NCI-H510A (cell line): Measurements from ENCODE around the gene GFRA1.
A peak's percentile ranks its signal among the peaks of the same experiment; 100 is the strongest.

Experiments
- DNase-seq: peaks from one replicate; lab custom pipeline; 2025; lab: John Stamatoyannopoulos, UW

GFRA1 gene

DNA sequence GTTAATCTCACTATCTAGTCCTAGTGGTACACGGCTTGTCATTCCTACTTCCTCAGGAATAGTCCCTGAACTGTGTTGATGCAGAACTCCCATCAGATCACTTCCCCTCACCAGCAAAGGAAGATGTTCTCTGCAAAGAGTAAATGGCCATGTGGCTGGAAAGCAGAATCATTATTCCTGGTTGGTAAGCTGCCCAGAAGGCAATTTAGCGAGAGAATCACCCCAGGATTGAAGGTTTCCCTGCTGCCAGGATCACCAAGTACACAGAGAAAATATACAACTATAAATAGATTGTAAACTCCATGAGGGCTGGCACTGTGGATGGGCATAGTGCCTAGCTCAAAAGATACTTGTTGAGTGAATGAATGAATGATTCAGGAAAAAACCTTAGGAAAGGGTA, 115.0 kb downstream of the GFRA1 start:
- DNase-seq = no peak

DNA sequence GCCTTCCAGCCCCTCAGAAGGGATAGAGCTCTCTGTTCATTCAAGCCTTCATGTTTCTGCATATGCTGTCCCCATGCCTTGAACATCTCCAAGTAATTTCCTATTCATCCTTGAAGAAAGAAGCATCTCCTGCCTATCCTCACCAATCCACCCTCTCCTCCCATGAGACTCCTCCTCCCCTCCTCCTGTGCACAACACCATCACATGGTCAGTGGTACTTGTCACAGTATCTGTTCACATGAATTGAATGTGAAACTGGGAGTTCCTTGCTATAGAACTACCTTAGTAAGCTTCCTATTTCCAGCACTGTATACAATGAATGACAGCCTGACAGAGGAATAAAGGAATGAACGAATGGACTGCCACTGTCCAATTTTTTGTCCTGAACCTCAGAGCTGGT, 115.5 kb downstream of the GFRA1 start:
- no peak for DNase-seq

DNA sequence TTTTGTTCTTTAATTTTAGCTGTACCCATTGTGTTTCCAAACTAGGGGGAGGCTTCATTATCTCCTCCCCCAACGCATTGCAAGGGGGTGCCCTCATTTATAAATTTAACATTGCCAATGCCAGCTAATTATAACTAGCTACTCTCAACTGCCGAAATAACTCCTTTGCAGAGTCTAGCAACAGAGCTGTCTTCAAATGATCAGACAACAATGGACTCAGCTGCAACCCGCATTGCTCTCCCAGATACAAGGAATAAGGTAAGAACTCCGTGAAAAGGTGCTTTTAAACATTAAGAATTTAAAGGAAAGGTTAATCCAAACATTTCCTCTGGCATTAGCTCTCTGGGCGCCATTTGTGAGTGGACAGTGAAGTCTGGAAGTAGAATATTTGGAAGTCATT, 116.2 kb downstream of the GFRA1 start:
- no peak for DNase-seq

DNA sequence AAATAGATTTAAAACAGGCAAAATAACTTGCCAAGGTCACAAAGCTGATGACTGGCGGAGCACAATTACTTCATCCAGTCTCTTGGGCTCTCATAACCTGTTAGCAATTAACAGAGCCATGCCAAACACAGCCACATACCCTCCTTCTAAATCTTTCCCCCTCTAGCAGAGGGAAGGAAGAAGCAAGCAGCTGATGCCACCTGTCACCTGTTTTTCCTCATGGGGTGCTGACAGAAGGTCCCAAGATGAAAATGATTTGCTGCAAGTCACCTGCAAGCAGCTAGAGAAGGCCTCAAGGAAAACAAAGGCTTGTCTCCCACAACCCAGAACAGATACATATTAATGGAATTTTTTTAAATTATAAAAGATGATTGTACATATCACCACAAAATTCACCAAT, 117.8 kb downstream of the GFRA1 start:
- DNase-seq = no peak

DNA sequence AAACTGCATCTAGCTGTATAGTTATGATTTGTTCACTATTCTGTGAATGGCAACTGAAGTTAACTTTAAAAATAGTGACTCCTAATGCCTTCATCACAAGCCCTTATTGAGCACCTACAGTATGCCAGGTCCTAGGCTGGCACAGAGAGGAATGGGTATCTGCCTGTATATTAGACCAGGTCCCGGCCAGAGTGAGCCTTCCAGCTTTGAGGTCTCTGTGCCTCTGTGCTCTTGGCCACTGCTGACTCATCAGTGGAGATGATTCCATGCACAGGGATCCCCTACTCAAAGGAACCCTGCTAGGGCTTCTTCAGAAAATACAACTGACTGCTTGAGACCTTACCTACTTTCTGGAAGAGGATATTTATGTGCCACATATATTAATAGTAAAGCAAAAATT, 118.4 kb downstream of the GFRA1 start:
- DNase-seq = no peak

DNA sequence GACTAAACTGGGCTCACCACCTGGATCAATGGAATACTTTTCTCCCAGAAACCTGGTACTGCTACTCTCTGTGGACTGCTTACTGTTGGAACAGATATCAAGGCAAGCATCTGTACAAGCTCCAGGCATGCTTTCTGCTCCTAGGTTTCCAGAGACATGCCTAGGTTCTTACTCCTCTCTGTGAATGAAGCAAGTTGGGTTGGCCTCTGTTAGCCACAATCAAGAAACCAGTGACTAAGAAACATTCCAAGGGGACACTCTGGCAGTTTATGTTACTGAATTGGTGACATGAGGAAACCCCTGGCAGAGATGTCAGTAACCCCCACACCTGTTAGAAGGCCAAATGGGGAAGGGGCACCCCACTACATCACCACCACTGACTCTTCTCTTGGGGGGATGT, 121.9 kb downstream of the GFRA1 start:
- DNase-seq = no peak

DNA sequence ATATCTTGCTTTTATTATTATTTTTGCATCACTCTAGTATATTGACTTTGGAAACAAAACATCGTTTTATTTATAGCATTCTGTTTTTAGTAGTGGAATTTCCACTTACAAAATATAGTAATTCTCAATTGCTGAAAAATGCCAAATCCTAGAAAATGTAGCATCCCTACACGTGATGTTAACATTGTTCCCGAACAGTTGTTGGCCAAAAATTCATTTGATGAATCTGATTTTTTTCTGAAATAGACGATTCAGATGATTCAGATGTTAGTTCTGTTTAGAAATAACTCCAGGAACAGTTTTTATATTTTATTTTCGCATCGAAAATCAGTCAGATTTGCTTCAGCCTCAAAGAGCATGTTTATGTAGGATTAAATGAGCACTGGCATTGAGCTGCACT, 122.4 kb downstream of the GFRA1 start:
- DNase-seq = no peak

DNA sequence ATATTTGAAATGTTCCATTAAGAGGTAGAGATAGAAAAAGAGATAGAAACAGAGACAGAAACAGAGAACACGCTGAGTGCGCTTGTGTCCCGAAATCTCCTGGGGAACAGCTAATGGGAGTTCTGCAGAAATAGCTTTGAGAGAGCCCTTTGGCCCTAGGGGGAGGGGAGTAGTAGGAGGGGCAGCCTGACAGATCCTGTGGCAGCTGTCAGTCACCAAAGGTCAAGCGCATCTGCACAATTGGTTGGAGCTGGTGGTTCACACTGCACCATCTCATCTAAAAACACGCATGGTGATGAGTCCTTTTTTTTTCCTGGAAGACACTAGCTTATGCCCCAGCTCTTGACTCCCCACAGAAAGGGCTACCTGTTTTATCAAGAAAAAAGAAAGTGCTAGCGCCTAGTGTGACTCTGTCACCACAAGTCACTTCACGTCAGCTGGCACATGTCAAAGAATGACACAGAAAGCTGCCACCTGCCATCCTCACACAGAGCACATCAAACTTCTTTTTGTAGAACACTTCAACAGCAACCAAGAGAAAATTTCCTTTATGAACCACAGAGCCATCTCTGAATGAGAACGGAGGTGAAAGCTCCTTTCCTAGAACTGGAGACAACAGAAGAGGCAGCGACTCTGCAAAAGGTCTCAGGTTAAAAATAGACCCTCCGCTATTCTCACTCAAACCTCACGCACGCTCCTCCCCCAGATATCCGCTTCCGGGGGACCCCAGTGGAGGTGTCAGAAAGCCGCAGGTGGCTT, 125.7 kb downstream of the GFRA1 start:
- no peak for DNase-seq

DNA sequence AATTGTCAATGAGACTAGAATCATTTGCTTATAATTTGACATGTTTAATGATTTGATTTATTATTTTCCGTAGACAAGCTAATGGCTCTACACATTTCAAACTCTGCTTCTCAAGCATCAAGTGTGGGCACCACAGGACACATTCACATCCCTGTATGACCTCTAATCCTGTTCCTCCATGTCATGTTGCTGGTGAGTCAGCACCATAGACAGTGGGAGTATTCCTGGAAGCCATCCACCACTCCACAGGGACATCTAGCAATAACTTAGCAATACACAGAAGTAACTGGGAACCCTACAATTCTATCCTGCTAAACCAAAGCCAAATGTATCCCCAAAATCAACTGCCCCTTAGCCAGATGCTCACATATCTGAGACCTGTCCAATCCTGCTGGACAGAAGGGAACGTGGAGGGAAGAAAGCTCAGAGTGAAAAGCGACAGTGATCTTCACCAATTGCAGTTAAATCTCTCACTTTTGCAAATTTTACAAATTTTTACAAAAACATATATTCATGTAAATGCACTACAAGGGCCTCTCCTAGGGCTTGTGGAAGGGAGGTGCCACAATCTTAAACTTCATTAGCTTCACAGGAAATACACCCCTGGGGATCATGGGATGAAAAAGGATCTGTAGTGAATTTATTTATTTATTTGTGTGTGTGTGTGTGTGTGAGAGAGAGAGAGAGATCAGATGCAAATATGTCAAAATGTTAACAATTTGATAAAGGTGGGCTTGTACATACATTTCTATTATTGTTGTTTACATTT, 126.5 kb downstream of the GFRA1 start:
- no peak for DNase-seq

DNA sequence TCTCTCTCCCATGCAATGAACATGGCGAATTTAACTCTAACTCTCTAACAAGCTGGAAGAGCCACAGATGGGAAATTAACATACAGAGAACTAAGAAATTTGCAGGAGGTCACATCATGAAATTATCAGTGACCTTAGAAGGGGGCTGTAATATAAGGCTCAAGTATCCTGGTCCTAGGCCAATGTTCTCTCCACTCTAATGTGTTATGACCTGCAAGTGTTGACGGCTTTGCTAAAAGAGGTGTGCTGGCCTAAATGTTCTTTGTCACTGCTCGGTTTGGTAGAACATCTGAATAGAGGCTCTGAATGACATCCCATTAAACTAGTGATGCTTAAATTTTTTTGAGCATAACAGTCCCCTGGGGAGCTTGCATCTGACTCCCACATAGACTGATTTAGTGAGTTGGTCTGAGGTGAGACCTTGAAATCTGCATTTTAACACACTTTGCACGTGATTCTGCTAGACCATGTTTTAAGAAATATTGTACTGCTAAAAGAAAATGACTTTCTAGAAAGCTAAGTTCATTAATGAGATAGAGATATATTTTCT, 129.3 kb downstream of the GFRA1 start:
- no peak for DNase-seq

DNA sequence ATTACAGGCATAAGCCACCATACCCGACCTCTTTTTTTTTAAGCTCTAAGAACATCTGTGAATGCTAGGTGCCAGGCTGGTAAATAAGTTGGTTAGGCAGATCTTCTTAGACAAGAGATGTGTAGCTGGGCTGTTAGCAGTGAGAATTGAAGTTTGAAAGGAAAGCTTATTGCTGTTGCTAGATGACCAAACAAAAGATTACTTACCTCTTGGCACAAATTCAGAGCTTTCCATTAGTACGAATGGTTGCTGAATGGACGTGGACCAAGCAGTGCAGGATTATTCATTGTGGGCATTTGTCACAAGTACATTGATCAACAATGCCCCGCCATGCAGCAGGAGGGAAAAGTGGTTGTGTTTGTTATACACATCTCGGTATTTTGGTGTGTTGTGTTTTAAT, 131.2 kb downstream of the GFRA1 start:
- DNase-seq = no peak

DNA sequence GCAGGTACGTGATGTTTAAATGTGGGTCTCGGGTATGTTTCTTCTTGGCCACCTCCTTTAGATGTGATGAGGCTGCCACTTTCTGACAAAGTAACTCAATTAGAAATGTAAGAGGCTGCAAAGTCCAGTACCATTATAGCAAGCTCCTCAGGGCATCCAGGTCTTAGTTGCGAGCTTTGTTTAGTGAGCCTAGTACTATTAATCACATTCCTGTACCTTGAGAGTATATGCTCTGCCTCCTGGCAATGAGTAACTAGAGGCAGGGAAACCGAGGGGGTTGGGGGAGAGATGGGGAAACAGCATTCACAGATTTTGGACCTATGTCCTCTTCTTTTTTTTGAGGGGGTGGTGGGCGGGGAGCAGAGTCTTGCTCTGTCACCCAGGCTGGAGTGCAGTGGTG, 131.8 kb downstream of the GFRA1 start:
- DNase-seq = no peak

DNA sequence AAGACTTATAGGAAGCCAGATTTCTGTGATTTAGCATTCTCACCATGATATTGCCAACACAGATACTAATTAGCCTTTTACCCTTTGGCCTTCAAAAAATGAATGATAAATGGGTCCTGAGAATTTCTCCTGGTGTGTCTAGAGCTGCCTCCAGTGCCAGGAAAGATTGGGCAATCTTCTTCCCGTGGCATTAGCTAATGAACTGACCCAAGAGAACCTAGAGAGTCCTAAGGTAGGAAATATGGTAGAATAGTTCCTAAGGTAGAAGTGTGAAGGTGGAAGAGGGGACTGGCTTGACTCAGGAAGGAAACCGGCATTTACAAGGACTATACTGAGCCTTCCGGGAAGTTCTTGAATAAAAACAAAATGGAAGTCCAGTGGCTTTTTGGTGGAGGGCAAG, 133.1 kb downstream of the GFRA1 start:
- no peak for DNase-seq

DNA sequence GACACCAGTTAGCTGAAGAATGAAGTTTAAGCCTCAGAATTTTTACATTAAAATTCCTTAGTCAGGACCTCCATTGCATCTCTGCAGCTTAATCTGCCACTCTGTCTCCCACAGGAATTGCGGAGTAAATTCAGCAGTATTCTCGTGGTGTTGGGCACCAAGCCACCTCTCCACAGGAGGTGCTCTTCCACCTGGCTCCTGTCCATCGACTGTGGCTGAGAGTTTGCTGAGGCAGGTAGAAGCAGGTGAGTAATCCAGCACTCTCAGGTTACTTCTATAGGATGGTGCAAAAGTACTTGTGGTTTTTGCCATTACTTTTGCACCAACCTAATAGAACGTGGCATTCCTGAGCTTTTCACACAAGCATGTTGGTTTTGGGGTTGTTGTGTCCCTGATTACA, 134.1 kb downstream of the GFRA1 start:
- DNase-seq = peak; percentile 34

DNA sequence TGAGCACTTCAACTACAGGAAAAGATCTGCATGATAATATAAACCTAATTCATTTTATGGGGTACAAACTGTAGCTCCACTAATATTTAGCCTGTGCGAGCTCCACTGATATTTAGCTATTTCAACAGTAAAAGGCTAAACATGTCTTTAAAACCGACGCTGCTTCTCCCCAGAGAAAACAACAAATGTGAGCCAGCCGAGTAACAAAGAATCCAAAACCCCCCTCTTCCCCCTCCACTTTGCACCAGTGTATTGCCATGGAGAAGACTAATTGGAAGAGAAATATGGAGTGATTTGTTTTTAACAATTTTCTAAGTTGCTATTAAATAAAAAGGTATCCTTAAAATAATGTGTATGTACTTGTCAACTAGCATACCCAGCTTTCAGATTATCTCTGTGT, 136.7 kb downstream of the GFRA1 start:
- no peak for DNase-seq

DNA sequence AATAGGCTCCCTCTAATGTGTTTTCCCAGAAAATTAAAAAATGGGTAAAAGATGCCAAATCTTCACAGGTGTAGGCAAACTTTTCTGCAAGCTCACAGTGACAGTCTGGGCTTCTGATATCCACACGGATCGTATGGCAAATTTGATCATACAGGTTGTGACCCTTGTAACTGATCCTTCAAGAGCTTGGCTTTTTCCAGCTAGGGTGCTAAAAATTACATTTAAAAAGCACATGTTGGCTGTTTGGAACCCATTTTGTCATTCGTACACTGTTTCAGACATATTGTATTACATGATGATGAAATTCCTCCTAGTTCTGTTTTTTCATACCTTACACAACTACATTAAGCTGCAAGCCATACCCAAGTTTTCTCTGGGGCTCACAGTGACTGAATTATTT, 138.7 kb downstream of the GFRA1 start:
- no peak for DNase-seq

DNA sequence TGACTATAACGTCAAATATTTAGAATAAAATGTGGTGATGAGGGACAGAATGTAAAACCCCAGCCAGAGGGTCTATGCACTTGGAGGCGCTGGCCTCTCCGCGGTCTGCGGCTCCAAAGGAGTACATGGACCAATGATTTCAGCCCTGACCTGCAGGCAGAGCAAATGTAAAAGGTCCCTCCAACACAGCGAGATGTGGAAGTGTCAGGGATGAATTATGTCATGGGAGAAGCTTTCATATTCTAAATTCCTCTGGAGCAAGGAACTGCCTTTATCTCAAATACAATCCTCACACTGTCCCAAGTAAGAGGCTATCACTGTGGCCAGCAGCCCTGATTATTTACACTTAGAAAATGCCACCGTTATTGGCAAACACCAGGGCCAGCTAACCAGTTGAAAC, 139.4 kb downstream of the GFRA1 start:
- no peak for DNase-seq

DNA sequence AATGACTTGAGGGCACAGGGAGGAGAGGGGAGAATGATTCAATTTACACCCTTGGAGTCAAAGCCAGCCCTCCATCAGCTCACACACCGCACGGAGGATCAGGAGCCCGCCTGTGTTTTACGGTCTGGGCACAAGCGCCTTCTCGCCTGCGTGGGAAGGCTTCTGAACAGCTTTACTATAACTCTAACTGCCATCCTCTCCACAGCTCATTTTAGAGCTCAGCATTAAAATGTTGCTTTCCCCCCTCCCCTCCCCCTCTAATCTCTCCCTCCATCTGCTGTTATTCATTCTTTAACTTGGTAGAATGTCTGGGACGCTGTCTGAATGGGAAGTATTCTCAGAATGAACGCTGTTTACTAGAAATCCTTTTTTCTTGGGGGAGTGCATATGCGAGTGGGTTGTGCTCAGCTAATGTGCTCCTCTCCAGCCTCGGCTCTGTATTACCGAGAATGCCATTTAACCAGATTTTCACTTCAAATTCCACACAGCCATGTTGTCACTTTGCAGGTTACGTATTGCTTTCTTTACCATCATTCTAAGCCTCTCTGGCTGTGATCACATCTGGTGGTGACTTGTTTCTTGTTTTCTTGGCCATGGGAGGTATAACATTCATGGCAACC, 140.1 kb downstream of the GFRA1 start:
- DNase-seq = no peak

DNA sequence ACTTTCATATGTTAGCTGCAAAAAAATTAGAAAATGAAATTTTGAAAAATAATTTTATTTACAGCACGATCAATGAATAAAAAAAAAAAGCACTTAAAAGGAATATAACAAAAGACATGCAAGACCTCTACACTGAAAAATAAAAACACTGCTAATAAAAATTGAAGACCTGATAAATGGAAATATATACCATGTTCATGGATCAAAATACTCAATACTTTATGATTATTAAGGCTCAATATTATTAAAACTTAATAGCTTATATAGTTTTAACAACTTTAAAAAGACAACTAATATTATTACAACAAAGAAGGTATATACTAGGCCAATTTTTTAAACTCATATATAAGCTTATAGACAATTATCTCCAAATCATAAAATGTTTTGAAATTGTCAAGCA, 143.0 kb downstream of the GFRA1 start:
- DNase-seq = no peak

DNA sequence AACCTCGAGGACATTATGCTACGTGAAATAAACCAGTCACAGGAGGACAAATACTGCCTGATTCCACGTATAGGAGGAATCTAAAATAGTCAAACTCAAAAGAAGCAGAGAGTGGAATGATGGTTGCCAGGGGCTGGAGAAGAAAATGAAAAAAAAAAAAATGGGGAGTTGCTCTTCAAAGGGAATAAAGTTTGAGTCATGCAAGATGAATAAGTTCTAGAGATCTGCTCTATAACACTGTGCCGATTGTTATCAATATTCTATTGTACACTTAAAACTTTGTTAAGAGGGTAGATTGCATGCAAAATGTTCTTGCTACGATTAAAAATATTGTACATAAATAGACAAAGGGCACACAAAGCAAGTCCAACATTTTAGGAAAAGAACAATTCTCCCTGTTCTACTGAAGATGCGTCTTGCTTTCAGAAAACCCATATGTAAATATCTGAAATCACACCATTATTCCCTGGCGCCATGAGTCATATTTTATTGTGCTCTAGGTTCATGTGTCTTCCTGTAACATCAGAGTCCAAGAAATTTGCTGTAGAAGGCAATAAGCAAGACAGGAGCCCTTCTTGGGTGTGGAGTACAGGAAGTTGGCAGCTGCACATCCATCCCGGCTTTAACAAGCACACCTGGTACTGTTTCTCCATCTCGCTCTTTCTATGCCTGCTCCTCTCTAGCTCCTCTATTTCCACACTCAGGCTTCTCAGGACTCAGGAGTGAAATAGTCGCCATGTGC, 145.9 kb downstream of the GFRA1 start:
- DNase-seq = no peak

DNA sequence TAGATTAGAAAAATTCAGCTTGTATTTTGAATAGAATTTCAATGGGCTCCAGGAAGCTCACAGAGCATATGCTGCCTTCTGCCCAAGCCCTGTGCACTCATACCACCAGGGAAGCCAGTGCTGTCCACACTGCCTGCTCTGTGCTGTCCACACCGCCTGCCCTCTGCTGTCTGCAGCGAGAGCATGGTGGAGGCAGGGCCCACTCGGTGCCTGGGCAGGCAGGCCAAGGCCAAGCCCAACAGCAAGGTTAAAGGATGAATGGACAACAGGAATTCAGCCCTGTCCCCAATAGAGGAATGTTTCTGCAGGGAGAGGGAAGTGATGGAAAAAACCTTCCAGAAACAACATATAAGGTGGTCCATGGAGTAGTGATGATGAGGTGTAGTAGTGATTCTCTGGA, 146.8 kb downstream of the GFRA1 start:
- DNase-seq = no peak

DNA sequence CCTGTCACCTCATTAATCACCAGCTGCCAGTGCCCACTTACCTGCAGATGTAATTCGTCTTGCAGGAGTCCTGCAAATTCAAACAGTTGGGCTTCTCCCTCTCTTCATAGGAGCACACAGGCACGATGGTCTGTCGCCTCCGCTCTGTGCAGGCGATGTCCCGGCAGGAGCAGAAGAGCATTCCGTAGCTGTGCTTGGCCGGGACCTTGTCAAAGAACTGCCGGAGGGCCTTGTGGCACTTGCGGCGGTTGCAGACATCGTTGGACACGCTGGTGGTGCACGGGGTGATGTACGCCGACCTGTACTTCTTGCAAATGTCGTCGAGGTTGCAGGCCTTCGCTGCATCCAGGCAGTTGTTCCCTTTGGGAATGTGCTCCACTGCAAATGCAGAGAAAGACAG, 147.8 kb downstream of the GFRA1 start:
- DNase-seq = no peak
